Esophagus muscularis mucosa (tissue), 4 donors: ENCODE data around the gene ARL2BP.

Experiments
- EP300 ChIP-seq: sonication (generic); formaldehyde crosslinking; IDR thresholded peaks from one replicate; pipeline ENCODE4 v1.6.1; 2017; ENCODE audit warnings: antibody characterized with exemption
- POLR2A ChIP-seq: fragments of 450-650 bp; IDR thresholded peaks from one replicate; pipeline ENCODE4 v1.6.1; 2017; ENCODE audit warnings: antibody characterized with exemption, moderate library complexity, mild to moderate bottlenecking, low read depth
- POLR2AphosphoS5 ChIP-seq, 2 donors: sonication (generic); formaldehyde crosslinking; IDR thresholded peaks; one replicate each; pipeline ENCODE4 v1.6.1; 2017; ENCODE audit warnings: antibody characterized with exemption in 2 of 2
- TF ChIP-seq, protein P1 (sequence below), 3 experiments: fragments of 200-600 bp in 2 of 3; fragments of 450-650 bp in 1 of 3; sonication (generic) in 2 of 3; IDR thresholded peaks; one replicate each; pipeline ENCODE4 v1.5.1; 2017 to 2019; ENCODE audit warnings: antibody characterized with exemption in 3 of 3, mild to moderate bottlenecking in 2 of 3, moderate library complexity in 1 of 3

DNA sequence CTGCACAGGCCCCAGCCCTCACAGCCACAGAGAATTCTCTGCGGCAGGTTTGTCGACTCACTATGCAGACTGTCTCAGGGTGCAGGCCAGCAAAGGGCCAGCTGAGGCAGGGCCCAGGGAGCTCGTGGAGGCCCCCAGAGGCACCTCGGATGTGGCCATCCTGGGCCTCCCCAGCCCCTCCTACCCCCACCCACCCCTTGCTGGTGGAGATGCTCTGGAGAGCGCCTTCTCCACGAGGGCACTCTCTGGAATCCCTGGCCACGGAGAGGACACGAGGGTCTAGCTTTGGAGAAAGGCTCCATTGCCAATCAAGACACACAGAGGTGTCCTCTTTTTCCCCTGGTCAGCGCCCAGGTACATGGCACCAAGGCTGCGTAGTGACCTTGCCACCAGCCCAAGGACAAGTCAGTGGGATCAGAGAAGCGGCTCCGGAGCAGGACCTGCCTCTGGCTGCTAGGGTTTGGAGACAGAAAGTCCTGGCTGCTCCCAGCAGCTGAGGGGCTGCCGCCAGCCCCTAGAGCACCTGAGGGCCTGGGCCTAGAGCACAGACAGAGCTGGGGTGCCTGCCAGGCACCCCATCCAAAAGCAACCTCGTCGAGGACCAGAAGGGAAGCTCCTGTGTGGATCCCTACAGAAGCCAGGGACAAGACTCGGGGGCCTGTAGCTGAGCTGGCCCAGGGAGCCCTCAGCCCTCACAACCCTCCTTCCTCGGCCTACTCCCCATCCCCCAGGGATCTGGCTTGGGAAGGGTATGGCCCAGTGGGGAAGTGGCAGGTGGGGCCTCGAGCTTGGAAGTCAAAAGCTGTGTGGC is 18.7 kb downstream of the ARL2BP start:
- TF ChIP-seq POLR2AphosphoS5 (IDR thresholded peaks at IDR 0.05) (no peak), EP300 (no peak), POLR2A (no peak)
- TF ChIP-seq, protein P1, sequence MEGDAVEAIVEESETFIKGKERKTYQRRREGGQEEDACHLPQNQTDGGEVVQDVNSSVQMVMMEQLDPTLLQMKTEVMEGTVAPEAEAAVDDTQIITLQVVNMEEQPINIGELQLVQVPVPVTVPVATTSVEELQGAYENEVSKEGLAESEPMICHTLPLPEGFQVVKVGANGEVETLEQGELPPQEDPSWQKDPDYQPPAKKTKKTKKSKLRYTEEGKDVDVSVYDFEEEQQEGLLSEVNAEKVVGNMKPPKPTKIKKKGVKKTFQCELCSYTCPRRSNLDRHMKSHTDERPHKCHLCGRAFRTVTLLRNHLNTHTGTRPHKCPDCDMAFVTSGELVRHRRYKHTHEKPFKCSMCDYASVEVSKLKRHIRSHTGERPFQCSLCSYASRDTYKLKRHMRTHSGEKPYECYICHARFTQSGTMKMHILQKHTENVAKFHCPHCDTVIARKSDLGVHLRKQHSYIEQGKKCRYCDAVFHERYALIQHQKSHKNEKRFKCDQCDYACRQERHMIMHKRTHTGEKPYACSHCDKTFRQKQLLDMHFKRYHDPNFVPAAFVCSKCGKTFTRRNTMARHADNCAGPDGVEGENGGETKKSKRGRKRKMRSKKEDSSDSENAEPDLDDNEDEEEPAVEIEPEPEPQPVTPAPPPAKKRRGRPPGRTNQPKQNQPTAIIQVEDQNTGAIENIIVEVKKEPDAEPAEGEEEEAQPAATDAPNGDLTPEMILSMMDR (IDR thresholded peaks at IDR 0.05): no peak
